Choroid plexus epithelial cell (primary cell): ENCODE data around the gene TYMP.

Experiments used
- DNase-seq: peaks from one replicate; pipeline ENCODE4 v3.0.0-alpha.2; 2010; ENCODE audit warnings: low read depth
- H3K4me3 ChIP-seq: 2 replicates; pipeline ENCODE4 v1.5.1; 2011; ENCODE audit warnings: low read depth, mild to moderate bottlenecking, control low read depth, low read length, moderate library complexity
- CTCF ChIP-seq: conservative IDR thresholded peaks from 2 replicates; pipeline ENCODE4 v1.5.1; 2011; ENCODE audit warnings: low read depth, mild to moderate bottlenecking, control low read depth, inconsistent platforms, low read length, moderate library complexity

TYMP gene

GRCh38 chr22:50485221-50486131, 44.3 kb downstream of the TYMP start:
- no peak for TF ChIP-seq CTCF
- no peak for DNase-seq
- H3K4me3 ChIP-seq: no peak overlapping the region

- no peak overlapping the region for H3K4me3 ChIP-seq
- no peak for DNase-seq
- no peak for TF ChIP-seq CTCF
Observed at GRCh38 chr22:50483977-50484853, 45.6 kb downstream of the TYMP start.

GRCh38 chr22:50483556-50483955, 46.3 kb downstream of the TYMP start:
- no peak for DNase-seq
- TF ChIP-seq CTCF: no peak
- no peak overlapping the region for H3K4me3 ChIP-seq

GRCh38 chr22:50483106-50483505, 46.7 kb downstream of the TYMP start:
- H3K4me3 ChIP-seq: no peak overlapping the region
- DNase-seq: no peak
- TF ChIP-seq CTCF: no peak

- peak overlapping the region; percentile 65 for H3K4me3 ChIP-seq
- no peak for TF ChIP-seq CTCF
- no peak for DNase-seq
Observed at GRCh38 chr22:50482107-50483074, 47.4 kb downstream of the TYMP start.

- peak within 1 kb of the TSS; percentile 65 for H3K4me3 ChIP-seq
- DNase-seq: no peak
- no peak for TF ChIP-seq CTCF
Observed at GRCh38 chr22:50481440-50482106, 48.2 kb downstream of the TYMP start, which contains the start of gene ADM2. TSS of gene ADM2 (plus strand) at chr22:50481543. CDS start at chr22:50481848, 305 bp downstream.
